ENCODE data around the gene CLDN5. TPM values are rescaled to one million over a fixed set of nuclear protein-coding genes. Genes with fewer than 3 reads are reported as not detected.

The CLDN5 gene, protein sequence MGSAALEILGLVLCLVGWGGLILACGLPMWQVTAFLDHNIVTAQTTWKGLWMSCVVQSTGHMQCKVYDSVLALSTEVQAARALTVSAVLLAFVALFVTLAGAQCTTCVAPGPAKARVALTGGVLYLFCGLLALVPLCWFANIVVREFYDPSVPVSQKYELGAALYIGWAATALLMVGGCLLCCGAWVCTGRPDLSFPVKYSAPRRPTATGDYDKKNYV
- total RNA-seq (10 to 100 TPM in 2 of 4 donors, 1 to 10 TPM in 2; 4.1 to 12.8 (median 9.2) TPM), polyA plus RNA-seq (23.9 TPM)
- long read RNA-seq, donor 1, transcript CLDN5-201 (1 exons, 2,357 nt), result major isoform, 93 of 99 reads
- long read RNA-seq, donor 1, transcript CLDN5-203 (2 exons, 1,760 nt), result minor isoform, 6 of 99 reads
- long read RNA-seq, donor 1, partial matches to known transcripts, result 0 of 99 reads
- long read RNA-seq, donor 1, other reads (novel, unspliced or antisense), result 0 of 99 reads
- long read RNA-seq, donor 2, transcript CLDN5-201 (1 exons, 2,357 nt), result major isoform, 16 of 19 reads
- long read RNA-seq, donor 2, partial matches to known transcripts, result 0 of 19 reads
- long read RNA-seq, donor 2, other reads (novel, unspliced or antisense), result 1 of 19 reads
- long read RNA-seq, donor 3, transcript CLDN5-201 (1 exons, 2,357 nt), result major isoform, 101 of 109 reads
- long read RNA-seq, donor 3, transcript CLDN5-203 (2 exons, 1,760 nt), result minor isoform, 7 of 109 reads
- long read RNA-seq, donor 3, partial matches to known transcripts, result 0 of 109 reads
- long read RNA-seq, donor 3, other reads (novel, unspliced or antisense), result 1 of 109 reads
- long read RNA-seq, donor 4, transcript CLDN5-201 (1 exons, 2,357 nt), result major isoform, 22 of 27 reads
- long read RNA-seq, donor 4, partial matches to known transcripts, result 0 of 27 reads
- long read RNA-seq, donor 4, other reads (novel, unspliced or antisense), result 2 of 27 reads

DNA sequence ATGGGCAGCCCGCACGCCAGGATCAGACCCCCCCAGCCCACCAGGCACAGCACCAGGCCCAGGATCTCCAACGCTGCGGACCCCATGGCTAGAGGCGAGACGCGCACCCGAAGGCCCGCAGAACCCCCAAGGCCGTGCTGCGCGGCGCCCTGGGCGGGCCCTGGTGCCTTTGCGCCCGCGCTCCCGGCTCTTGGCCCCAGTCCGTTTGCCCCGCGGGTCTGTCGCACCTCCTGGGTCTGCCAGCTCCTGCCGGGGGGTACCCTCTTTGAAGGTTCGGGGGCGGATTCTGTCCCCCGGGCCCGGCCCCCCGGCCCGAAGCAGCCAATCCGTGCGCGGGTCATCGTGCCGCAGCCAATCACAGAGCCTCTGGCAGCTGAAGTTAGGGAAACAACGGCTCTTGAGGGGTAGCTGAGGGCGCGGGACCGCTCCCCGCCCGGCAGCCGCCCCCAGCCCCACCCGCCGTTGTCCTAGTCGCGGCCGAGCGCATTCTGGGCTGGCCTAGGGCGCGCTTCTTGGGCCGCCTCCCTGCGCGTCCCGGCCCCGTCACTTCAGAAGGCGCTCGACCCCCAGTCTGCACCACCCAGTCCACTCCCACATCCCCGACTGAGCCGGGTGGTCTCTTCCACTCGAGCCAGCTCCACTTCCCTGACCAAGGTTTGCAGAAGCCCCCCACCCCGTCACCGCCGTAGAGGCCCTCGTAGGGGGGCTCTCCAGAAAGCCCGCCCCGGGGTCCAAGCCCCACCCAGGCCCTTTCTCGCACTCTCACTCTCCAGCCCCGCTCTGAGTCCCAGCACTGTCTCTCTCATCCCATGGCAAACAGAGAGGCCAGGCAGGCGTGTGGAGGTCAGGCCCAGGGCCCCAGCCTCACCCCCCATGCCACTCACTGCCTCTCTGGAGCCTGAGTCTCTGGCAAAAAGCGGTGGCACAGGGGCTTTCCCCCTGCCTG is at the start of gene CLDN5:
TSS of gene CLDN5 (minus strand) at position 241 of the 946 bp plus-strand sequence. CDS start at position 86, 155 bp downstream.
- ATAC-seq, result peak; percentile 30 to 61
- Histone ChIP-seq H3K27me3 (ENCODE audit: control insufficient read depth, insufficient read depth) (no peaks in the 10 kb centered on the region), H3K27ac (ENCODE audit: low read length) (peak within 1 kb of the TSS; percentile 73), H3K4me3 (ENCODE audit: low read length) (peak within 1 kb of the TSS; percentile 39), H3K4me1 (ENCODE audit: control insufficient read depth, insufficient read depth, low read length) (peaks cover 2% of the 10 kb centered on the region), H3K9me3 (ENCODE audit: control insufficient read depth, low read length) (no peaks in the 10 kb centered on the region)
- peak in 2 of 3 donors; percentile 34 to 80 for DNase-seq
- intact Hi-C loops (cut with DNase I), result no loop called here
- 2% methylated on average over 69 of the region's 69 CpGs for WGBS

DNA sequence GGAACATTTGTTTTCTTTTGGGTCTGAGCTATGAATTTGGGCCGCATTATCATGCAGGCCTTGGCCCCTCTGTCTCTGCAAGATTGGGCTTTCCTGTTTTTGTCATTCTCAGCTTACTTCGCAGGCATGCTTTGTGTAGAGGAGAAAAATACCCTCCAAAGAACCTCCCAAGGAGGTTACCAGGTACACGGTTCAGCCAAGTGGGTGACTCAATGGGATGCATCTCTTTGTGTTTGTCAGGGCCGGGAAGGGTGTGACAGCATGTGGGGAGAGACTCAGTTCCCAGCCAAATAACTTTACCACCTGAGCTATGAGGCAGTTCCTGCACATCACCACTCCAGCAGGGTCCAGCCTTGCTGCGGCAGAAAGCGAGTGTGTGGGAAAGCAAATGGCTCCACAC is 47.8 kb upstream of the CLDN5 start:
- Histone ChIP-seq H3K27ac (ENCODE audit: low read length) (no peak overlapping the region), H3K4me1 (ENCODE audit: control insufficient read depth, insufficient read depth, low read length) (peaks cover 2% of the 10 kb centered on the region), H3K9me3 (ENCODE audit: control insufficient read depth, low read length) (no peaks in the 10 kb centered on the region), H3K27me3 (ENCODE audit: control insufficient read depth, insufficient read depth) (no peaks in the 10 kb centered on the region), H3K4me3 (ENCODE audit: low read length) (no peak overlapping the region)
- intact Hi-C loops (cut with DNase I), result no loop called here
- DNase-seq (no peak), ATAC-seq (no peak)
- whole genome bisulfite sequencing, result 53% methylated on average over 6 of the region's 6 CpGs

DNA sequence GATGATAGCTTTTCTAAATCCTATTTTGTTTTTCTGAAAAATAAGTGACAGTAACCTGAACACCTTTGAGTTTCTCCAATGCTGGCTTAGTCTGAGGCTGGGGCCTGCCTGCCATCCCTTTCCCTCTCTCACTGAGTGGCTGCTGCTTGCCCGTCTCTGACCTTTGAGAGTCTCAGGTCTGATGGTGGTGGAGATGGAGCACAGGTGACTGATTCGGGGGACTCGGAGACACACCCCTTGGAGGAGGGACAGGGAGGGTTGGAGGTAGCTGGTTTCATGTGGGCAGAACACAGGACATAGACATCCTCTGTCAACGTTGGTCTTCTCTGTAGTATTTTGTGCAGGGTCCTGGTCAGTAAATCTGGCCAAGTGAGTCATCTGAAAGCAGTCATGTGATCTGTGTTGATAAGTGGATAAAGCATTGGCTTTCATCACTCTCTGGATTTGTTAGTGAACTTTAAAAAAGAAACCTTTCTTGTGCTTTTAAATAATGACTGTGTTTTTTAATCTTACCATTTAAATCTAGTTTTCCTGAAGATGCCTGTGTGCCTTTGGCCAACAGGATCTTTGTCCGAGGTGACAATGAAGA is 47.1 kb upstream of the CLDN5 start:
- peak overlapping the region; percentile 61 for H3K27ac ChIP-seq (ENCODE audit: low read length)
- intact Hi-C loops (cut with DNase I), result no loop called here
- ATAC-seq, result no peak
- WGBS, result 56% methylated on average over 5 of the region's 5 CpGs
- H3K4me1 ChIP-seq (ENCODE audit: control insufficient read depth, insufficient read depth, low read length), result peaks cover 2% of the 10 kb centered on the region
- no peaks in the 10 kb centered on the region for H3K9me3 ChIP-seq (ENCODE audit: control insufficient read depth, low read length)
- H3K4me3 ChIP-seq (ENCODE audit: low read length), result no peak overlapping the region
- no peak for DNase-seq
- H3K27me3 ChIP-seq (ENCODE audit: control insufficient read depth, insufficient read depth), result no peaks in the 10 kb centered on the region

DNA sequence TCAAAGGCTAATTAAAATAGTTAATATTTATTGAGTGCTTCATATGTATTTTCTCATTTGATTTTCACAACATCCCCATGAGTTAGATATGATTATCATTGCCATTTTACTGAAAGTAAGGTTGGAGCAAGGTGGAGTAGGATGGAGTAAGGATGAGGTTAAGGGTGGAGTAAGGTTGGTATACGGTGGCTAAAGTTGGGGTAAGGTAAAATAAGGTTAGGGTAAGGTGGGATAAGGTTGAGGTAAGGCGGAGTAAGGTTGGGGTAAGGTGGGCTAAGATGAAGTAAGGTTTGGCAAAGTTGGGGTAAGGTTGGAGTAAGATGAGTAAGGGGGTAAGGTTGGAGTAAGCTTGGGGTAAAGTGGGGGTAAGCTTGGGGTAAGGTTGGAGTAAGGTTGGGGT is 45.8 kb upstream of the CLDN5 start:
- Histone ChIP-seq H3K4me1 (ENCODE audit: control insufficient read depth, insufficient read depth, low read length) (peaks cover 2% of the 10 kb centered on the region), H3K4me3 (ENCODE audit: low read length) (no peak overlapping the region), H3K27ac (ENCODE audit: low read length) (no peak overlapping the region), H3K9me3 (ENCODE audit: control insufficient read depth, low read length) (no peaks in the 10 kb centered on the region), H3K27me3 (ENCODE audit: control insufficient read depth, insufficient read depth) (no peaks in the 10 kb centered on the region)
- ATAC-seq (no peak), DNase-seq (no peak)
- 87% methylated on average over 2 of the region's 2 CpGs for WGBS
- intact Hi-C loops (cut with DNase I), result no loop called here

DNA sequence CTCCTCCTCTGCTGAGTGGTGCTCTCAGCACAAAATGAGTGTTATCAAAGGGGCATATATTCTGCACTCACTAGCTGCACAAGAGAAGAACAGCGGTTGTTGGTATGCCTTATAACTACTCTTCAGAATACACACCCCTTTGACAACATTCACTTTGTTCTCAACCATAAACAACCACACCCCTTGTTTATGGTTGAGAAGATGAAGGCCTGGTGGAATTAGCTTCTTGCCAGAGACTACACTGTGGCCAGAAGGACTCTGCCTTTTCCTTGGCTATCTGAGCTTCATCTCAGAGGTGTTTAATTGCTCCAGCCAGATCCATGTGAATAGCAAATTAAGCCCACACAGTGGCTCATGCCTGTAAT is 45.0 kb upstream of the CLDN5 start:
- DNase-seq, result no peak
- no peak for ATAC-seq
- intact Hi-C loops (cut with DNase I), result no loop called here
- Histone ChIP-seq H3K27ac (ENCODE audit: low read length) (no peak overlapping the region), H3K4me1 (ENCODE audit: control insufficient read depth, insufficient read depth, low read length) (peaks cover 2% of the 10 kb centered on the region), H3K27me3 (ENCODE audit: control insufficient read depth, insufficient read depth) (no peaks in the 10 kb centered on the region), H3K4me3 (ENCODE audit: low read length) (no peak overlapping the region), H3K9me3 (ENCODE audit: control insufficient read depth, low read length) (no peaks in the 10 kb centered on the region)
- 88% methylated on average over 1 of the region's 1 CpG for WGBS

DNA sequence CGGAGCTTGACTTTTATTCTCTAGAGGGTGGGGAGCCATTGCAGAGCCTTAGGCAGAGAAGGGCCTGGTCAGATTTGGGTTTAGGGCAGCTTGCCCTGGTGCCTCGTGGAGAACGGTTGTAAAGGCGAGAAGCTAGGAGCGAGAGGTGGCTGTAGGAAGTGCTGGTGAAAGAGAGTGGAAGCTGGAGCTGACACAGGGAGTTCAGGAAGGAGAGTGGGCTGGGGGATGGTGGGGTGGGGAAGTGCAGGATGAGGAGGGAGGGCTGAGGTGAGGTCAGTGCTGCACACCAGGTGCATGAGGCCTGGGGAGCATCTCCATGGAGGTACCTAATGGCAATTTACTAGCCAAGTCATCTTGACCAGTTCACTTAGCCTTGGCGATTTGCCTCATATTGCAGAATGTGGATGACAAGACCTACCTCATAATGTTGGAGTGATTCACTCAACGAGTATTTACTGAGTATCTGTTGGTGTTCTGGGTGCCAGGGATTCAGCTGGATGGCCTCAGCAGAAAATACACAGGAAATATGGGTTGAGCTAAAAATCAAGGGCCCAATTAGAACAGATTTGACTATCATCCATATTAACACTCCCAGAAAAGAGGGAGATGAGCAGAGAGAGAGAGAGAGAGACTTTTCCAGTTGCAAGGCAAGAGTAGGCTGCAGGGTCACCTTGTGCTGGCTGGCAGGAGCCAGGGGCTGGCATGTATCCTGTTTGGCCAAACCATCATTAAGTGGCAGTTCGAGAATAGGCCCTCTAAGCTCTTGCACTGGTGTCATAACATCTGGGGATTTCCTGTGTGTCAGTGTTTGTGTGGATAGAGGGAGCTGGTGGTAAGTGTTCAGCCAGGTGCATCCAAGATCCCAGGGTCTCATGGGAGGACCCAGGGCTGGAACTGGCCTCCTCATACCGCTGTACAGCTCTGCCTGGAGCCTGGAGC is 44.4 kb upstream of the CLDN5 start:
- DNase-seq, result no peak
- no peak overlapping the region for H3K4me3 ChIP-seq (ENCODE audit: low read length)
- no peaks in the 10 kb centered on the region for H3K9me3 ChIP-seq (ENCODE audit: control insufficient read depth, low read length)
- no peak overlapping the region for H3K27ac ChIP-seq (ENCODE audit: low read length)
- peaks cover 2% of the 10 kb centered on the region for H3K4me1 ChIP-seq (ENCODE audit: control insufficient read depth, insufficient read depth, low read length)
- intact Hi-C loops (cut with DNase I), result no loop called here
- no peaks in the 10 kb centered on the region for H3K27me3 ChIP-seq (ENCODE audit: control insufficient read depth, insufficient read depth)
- no peak for ATAC-seq
- WGBS, result 69% methylated on average over 9 of the region's 9 CpGs

DNA sequence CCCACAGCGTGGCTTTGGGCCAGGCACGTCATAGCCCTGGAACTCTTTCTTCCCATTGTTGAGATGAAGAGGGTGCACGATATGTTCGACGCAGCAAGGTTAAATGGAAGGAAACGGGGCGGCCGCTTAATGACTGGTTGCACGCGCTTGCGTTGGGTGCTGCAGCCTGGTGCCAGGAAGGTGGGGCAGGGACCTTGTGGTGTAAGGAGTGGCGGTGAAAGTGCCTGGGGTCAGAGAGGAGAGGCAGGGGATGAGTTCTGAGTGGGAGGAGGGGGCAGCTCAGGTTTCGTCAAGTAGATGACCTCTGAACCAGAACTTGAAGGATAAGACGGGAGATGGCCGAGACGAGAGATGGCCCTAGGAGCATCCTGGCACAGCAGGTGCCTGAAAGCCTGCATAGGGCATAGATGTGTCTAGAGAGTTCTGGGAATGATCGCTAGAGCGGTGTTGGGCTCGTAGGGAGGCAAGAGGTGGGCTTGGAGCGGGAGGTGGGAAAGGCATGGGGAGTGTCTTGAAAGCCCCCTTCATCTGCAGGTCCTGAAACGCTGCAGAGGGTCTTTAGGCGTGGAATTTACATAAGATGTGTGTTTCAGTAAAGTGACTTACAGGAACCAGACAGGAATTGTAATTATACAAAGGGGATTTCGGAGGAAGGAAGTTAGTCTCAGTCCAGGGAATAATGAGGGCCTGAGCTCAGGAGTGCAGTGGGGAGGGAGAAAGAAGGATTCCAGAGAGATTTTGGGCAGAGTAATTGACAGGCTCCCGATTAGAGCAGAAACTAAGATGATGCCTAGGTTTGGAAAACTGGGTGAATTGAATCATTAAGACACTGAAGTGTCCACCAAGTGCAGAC is 43.2 kb upstream of the CLDN5 start:
- 68% methylated on average over 24 of the region's 24 CpGs for WGBS
- intact Hi-C loops (cut with DNase I), result no loop called here
- DNase-seq (no peak), ATAC-seq (peak; percentile 38 to 50)
- Histone ChIP-seq H3K4me3 (ENCODE audit: low read length) (no peak overlapping the region), H3K27me3 (ENCODE audit: control insufficient read depth, insufficient read depth) (no peaks in the 10 kb centered on the region), H3K4me1 (ENCODE audit: control insufficient read depth, insufficient read depth, low read length) (peaks cover 2% of the 10 kb centered on the region), H3K27ac (ENCODE audit: low read length) (no peak overlapping the region), H3K9me3 (ENCODE audit: control insufficient read depth, low read length) (no peaks in the 10 kb centered on the region)

DNA sequence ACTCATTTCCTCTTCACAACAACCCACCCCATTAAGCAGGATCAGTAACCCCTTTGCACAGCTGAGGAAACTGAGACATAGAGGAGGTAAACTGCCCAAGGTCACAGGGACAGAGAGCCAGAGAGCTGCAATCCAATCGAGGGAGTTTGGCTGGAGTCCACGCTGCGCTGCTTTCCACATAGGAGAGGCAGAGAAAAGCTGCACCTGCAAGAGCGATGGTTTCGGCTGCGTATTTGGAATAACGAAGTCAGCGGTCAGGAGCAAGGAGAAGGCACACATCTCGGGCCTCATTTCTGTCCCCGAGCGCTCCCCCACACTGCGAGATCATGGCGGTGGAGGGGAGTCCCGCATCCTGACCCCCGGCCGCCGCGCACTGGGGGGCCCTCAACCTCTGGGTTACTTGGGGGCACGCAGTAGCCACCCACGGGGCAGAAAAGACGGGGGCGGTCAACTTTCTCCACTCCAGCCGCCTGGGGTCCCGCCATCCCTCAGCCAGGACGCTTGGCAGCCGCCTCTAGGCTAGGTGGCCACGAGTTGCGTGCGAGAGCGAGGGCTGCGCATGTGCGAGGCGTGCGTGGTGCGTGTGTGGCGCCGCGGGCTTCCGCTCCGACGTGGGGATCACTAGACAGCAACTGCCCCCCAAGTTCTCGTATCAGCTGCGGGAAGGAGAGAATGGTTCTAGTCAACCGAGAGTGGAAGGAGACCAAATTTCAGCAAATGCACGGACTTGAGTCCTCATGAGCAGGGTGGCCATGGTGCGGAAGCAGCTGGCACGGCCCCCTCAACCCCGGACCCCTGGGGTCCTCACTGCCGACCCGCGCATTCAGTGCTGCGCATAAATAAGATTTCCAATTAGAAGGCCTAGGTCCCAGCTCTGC is 42.3 kb upstream of the CLDN5 start:
- ATAC-seq (peak in 1 of 2 donors; percentile 33), DNase-seq (no peak)
- Histone ChIP-seq H3K9me3 (ENCODE audit: control insufficient read depth, low read length) (no peaks in the 10 kb centered on the region), H3K27me3 (ENCODE audit: control insufficient read depth, insufficient read depth) (no peaks in the 10 kb centered on the region), H3K27ac (ENCODE audit: low read length) (no peak overlapping the region), H3K4me3 (ENCODE audit: low read length) (no peak overlapping the region), H3K4me1 (ENCODE audit: control insufficient read depth, insufficient read depth, low read length) (peaks cover 2% of the 10 kb centered on the region)
- intact Hi-C loops (cut with DNase I), result no loop called here
- 89% methylated on average over 52 of the region's 52 CpGs for WGBS

All from right cardiac atrium (tissue), 5 donors.